ENCODE data around the gene CLDN9. TPM values are rescaled to one million over a fixed set of nuclear protein-coding genes. Genes with fewer than 3 reads are reported as not detected.

Gene CLDN9
- total and polyA plus RNA-seq, 9 of the 15 experiments (the other 6 are each of a cell fraction or from before 2014, with no cell fraction given) = 0.12 to 0.44 (median 0.22) TPM; not detected in 4

DNA sequence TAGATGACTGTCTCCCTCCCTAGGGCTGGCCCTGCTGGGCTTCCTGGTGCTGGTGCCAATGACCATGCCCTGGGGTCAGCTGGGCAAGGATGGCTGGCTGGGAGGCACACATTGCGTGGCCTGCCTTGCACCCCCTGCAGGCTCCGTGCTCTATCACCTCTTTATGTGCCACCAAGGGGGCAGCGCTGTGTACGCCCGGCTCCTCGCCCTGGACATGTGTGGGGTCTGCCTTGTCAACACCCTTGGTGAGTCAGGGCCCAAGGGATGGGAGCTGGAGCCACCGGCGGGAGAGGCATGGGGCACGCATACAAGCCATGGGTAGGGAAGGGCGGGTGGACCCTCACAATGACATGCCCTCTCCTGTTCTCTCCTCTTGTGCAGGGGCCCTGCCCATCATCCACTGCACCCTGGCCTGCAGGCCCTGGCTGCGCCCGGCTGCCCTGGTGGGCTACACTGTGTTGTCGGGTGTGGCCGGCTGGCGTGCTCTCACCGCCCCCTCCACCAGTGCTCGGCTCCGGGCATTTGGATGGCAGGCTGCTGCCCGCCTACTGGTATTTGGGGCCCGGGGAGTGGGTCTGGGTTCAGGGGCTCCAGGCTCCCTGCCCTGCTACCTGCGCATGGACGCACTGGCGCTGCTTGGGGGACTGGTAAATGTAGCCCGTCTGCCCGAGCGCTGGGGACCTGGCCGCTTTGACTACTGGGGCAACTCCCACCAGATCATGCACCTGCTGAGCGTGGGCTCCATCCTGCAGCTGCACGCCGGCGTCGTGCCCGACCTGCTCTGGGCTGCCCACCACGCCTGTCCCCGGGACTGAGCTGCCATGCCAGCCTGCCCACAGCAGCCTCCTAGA, 41.4 kb upstream of the CLDN9 start (continued):
- TF ChIP-seq, protein P1, sequence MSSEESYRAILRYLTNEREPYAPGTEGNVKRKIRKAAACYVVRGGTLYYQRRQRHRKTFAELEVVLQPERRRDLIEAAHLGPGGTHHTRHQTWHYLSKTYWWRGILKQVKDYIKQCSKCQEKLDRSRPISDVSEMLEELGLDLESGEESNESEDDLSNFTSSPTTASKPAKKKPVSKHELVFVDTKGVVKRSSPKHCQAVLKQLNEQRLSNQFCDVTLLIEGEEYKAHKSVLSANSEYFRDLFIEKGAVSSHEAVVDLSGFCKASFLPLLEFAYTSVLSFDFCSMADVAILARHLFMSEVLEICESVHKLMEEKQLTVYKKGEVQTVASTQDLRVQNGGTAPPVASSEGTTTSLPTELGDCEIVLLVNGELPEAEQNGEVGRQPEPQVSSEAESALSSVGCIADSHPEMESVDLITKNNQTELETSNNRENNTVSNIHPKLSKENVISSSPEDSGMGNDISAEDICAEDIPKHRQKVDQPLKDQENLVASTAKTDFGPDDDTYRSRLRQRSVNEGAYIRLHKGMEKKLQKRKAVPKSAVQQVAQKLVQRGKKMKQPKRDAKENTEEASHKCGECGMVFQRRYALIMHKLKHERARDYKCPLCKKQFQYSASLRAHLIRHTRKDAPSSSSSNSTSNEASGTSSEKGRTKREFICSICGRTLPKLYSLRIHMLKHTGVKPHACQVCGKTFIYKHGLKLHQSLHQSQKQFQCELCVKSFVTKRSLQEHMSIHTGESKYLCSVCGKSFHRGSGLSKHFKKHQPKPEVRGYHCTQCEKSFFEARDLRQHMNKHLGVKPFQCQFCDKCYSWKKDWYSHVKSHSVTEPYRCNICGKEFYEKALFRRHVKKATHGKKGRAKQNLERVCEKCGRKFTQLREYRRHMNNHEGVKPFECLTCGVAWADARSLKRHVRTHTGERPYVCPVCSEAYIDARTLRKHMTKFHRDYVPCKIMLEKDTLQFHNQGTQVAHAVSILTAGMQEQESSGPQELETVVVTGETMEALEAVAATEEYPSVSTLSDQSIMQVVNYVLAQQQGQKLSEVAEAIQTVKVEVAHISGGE (CRISPR knock-in tag; IDR thresholded peaks at IDR 0.05) = no peak
- no peak for TF ChIP-seq WHSC1 (IDR thresholded peaks at IDR 0.05; ENCODE audit: low read length)
- TF ChIP-seq, protein P2, sequence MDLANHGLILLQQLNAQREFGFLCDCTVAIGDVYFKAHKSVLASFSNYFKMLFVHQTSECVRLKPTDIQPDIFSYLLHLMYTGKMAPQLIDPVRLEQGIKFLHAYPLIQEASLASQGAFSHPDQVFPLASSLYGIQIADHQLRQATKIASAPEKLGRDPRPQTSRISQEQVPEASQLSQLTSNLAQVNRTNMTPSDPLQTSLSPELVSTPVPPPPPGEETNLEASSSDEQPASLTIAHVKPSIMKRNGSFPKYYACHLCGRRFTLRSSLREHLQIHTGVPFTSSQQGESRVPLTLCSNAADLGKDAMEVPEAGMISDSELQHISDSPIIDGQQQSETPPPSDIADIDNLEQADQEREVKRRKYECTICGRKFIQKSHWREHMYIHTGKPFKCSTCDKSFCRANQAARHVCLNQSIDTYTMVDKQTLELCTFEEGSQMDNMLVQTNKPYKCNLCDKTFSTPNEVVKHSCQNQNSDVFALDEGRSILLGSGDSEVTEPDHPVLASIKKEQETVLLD (IDR thresholded peaks at IDR 0.05) = no peak
- TF ChIP-seq, protein P3, sequence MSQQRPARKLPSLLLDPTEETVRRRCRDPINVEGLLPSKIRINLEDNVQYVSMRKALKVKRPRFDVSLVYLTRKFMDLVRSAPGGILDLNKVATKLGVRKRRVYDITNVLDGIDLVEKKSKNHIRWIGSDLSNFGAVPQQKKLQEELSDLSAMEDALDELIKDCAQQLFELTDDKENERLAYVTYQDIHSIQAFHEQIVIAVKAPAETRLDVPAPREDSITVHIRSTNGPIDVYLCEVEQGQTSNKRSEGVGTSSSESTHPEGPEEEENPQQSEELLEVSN (IDR thresholded peaks at IDR 0.05; ENCODE audit: borderline replicate concordance in 1 of 2, extremely low read depth in 1 of 2, insufficient read depth in 1 of 2, insufficient read length in 1 of 2, low read depth in 1 of 2, low read length in 1 of 2, poor library complexity in 1 of 2, severe bottlenecking in 1 of 2) = no peak
- TF ChIP-seq BRCA1 (IDR thresholded peaks at IDR 0.05) = no peak
- no peak for TF ChIP-seq BRCA1 (CRISPR knock-in tag; IDR thresholded peaks at IDR 0.05)
